Neural cell (in vitro differentiated cells): ENCODE results near the gene EVI2A. TPM values are rescaled to one million over a fixed set of nuclear protein-coding genes. Genes with fewer than 3 reads are reported as not detected.

Source experiments
- H2AFZ ChIP-seq: fragments of 200-600, 300-800 bp; sonication (generic), shearing (Covaris generic); 2 replicates; pipeline ENCODE4 v1.6.0; 2014; ENCODE audit warnings: low read depth, mild to moderate bottlenecking, antibody characterized with exemption, low read length, moderate library complexity
- H3F3A ChIP-seq: fragments of 200-600 bp; shearing (Covaris generic); 2 replicates; pipeline ENCODE4 v1.6.1; 2016; ENCODE audit warnings: mild to moderate bottlenecking, moderate library complexity, mixed read lengths, antibody characterized with exemption, low read length; ENCODE audit not compliant: insufficient read depth, poor library complexity, severe bottlenecking
- H3K27ac ChIP-seq: fragments of 200-600, 300-800 bp; sonication (generic), shearing (Covaris generic); 2 replicates; pipeline ENCODE4 v1.5.1; 2014; ENCODE audit warnings: mild to moderate bottlenecking, low read length, moderate library complexity
- H3K27me3 ChIP-seq: fragments of 300-800, 200-600 bp; sonication (generic), shearing (Covaris generic); 2 replicates; pipeline ENCODE4 v1.6.0; 2014; ENCODE audit warnings: mild to moderate bottlenecking, low read depth, low read length, moderate library complexity; ENCODE audit not compliant: insufficient read depth
- H3K36me3 ChIP-seq: fragments of 300-800, 200-600 bp; sonication (generic), shearing (Covaris generic); 2 replicates; pipeline ENCODE4 v1.5.1; 2014; ENCODE audit warnings: mild to moderate bottlenecking, antibody characterized with exemption, low read length, moderate library complexity; ENCODE audit not compliant: insufficient read depth
- H3K4me2 ChIP-seq: fragments of 300-800, 200-600 bp; sonication (generic), shearing (Covaris generic); 2 replicates; pipeline ENCODE4 v1.6.0; 2014; ENCODE audit warnings: mild to moderate bottlenecking, low read length
- H3K4me3 ChIP-seq: fragments of 300-800, 200-600 bp; sonication (generic), shearing (Covaris generic); 2 replicates; pipeline ENCODE4 v1.5.1; 2014; ENCODE audit warnings: mild to moderate bottlenecking, low read length, moderate library complexity
- H3K79me2 ChIP-seq: fragments of 200-600 bp; shearing (Covaris generic); replicated peaks from 2 replicates; pipeline ENCODE4 v1.6.0; 2014; ENCODE audit warnings: mild to moderate bottlenecking, low read length, moderate library complexity; ENCODE audit not compliant: insufficient read depth
- H3K9ac ChIP-seq: fragments of 300-800, 200-600 bp; sonication (generic), shearing (Covaris generic); 2 replicates; pipeline ENCODE4 v1.6.1; 2016; ENCODE audit warnings: mild to moderate bottlenecking, low read length, mixed read lengths
- H3K9me2 ChIP-seq: fragments of 200-600 bp; shearing (Covaris generic); 2 replicates; pipeline ENCODE4 v1.6.1; 2016; ENCODE audit warnings: mild to moderate bottlenecking, low read length, mixed read lengths; ENCODE audit not compliant: insufficient read depth
- H3K9me3 ChIP-seq: fragments of 200-600, 300-800 bp; sonication (generic), shearing (Covaris generic); 2 replicates; pipeline ENCODE4 v1.6.1; 2016; ENCODE audit warnings: mild to moderate bottlenecking, mixed run types, low read length, moderate library complexity, mixed read lengths
- H4K20me1 ChIP-seq: fragments of 200-600 bp; shearing (Covaris generic); 2 replicates; pipeline ENCODE4 v1.6.1; 2016; ENCODE audit warnings: mild to moderate bottlenecking, mixed run types; ENCODE audit not compliant: insufficient read depth
- EP300 ChIP-seq: fragments of 450-650 bp; conservative IDR thresholded peaks from 2 replicates; pipeline ENCODE4 v1.6.1; 2014; ENCODE audit warnings: antibody characterized with exemption, mild to moderate bottlenecking, moderate library complexity; ENCODE audit not compliant: poor library complexity, severe bottlenecking
- EZH2 ChIP-seq: fragments of 200-600, 300-800 bp; shearing (Covaris generic), sonication (generic); IDR thresholded peaks from 2 replicates; pipeline ENCODE4 v1.6.1; 2014; ENCODE audit warnings: antibody characterized with exemption, low read length, borderline replicate concordance, mild to moderate bottlenecking; ENCODE audit not compliant: insufficient read depth, poor library complexity, severe bottlenecking
- MXI1 ChIP-seq: fragments of 450-650 bp; conservative IDR thresholded peaks from 2 replicates; pipeline ENCODE4 v1.6.1; 2014; ENCODE audit warnings: antibody characterized with exemption, mild to moderate bottlenecking; ENCODE audit not compliant: poor library complexity, severe bottlenecking
- POLR2AphosphoS5 ChIP-seq: IDR thresholded peaks from 2 replicates; pipeline ENCODE4 v1.6.1; 2012
- RAD21 ChIP-seq: fragments of 450-650 bp; conservative IDR thresholded peaks from 2 replicates; pipeline ENCODE4 v1.6.1; 2014; ENCODE audit warnings: antibody characterized with exemption, mild to moderate bottlenecking, moderate library complexity
- SMC3 ChIP-seq: fragments of 450-650 bp; conservative IDR thresholded peaks from 2 replicates; pipeline ENCODE4 v1.6.1; 2014; ENCODE audit warnings: antibody characterized with exemption, mild to moderate bottlenecking, moderate library complexity; ENCODE audit not compliant: poor library complexity
- TAF1 ChIP-seq: IDR thresholded peaks from 2 replicates; pipeline ENCODE4 v1.6.1; 2012; ENCODE audit warnings: low read depth
- polyA plus RNA-seq: library from polyadenylated mRNA; depleted of rRNA; stranded (reverse); fragments of >200 nt; gene quantifications from 2 replicates; pipeline ENCODE4 v1.2.3, GENCODE V29; 2014
- TF ChIP-seq, protein P1 (sequence below): IDR thresholded peaks from 2 replicates; pipeline ENCODE4 v1.6.1; 2012; ENCODE audit warnings: borderline replicate concordance
- TF ChIP-seq, protein P2 (sequence below): fragments of 450-650 bp; IDR thresholded peaks from 2 replicates; pipeline ENCODE4 v1.5.1; 2014; ENCODE audit warnings: antibody characterized with exemption, mild to moderate bottlenecking, moderate library complexity; ENCODE audit not compliant: poor library complexity, severe bottlenecking

EVI2A gene
- polyA plus RNA-seq, 1 donor from 2014 or later, result not detected

DNA sequence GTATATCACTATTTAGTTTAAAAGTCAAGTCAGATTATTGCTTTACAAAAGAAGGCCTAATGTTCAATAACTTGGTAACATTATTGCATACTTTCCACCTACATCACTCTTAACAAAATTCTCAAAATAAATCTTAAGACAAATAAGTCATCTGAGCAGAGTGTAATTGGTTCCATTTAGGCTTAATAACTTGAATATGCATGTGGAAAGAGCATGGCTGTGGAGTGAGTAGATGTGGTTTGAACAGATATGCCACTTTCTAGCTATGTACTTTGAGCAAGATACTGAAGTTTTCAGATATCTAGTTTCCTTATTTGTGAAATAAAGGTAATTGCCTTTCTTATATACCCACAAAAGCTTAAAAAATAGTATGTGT is 6.7 kb upstream of the EVI2A start:
- Histone ChIP-seq H3K4me3 (no peak overlapping the region), H2AFZ (no peak overlapping the region), H3F3A (no peaks in the 10 kb centered on the region), H3K27me3 (no peaks in the 10 kb centered on the region), H3K9me3 (no peaks in the 10 kb centered on the region), H4K20me1 (no peaks in the 10 kb centered on the region), H3K79me2 (no peaks in the 10 kb centered on the region), H3K36me3 (peaks cover 8% of the 10 kb centered on the region), H3K9me2 (no peaks in the 10 kb centered on the region), H3K27ac (no peak overlapping the region), H3K4me2 (no peak overlapping the region), H3K9ac (no peak overlapping the region)
- no peak for TF ChIP-seq EP300
- no peak for TF ChIP-seq TAF1
- TF ChIP-seq POLR2AphosphoS5, result no peak
- TF ChIP-seq RAD21, result no peak
- TF ChIP-seq MXI1, result no peak
- TF ChIP-seq, protein P1, sequence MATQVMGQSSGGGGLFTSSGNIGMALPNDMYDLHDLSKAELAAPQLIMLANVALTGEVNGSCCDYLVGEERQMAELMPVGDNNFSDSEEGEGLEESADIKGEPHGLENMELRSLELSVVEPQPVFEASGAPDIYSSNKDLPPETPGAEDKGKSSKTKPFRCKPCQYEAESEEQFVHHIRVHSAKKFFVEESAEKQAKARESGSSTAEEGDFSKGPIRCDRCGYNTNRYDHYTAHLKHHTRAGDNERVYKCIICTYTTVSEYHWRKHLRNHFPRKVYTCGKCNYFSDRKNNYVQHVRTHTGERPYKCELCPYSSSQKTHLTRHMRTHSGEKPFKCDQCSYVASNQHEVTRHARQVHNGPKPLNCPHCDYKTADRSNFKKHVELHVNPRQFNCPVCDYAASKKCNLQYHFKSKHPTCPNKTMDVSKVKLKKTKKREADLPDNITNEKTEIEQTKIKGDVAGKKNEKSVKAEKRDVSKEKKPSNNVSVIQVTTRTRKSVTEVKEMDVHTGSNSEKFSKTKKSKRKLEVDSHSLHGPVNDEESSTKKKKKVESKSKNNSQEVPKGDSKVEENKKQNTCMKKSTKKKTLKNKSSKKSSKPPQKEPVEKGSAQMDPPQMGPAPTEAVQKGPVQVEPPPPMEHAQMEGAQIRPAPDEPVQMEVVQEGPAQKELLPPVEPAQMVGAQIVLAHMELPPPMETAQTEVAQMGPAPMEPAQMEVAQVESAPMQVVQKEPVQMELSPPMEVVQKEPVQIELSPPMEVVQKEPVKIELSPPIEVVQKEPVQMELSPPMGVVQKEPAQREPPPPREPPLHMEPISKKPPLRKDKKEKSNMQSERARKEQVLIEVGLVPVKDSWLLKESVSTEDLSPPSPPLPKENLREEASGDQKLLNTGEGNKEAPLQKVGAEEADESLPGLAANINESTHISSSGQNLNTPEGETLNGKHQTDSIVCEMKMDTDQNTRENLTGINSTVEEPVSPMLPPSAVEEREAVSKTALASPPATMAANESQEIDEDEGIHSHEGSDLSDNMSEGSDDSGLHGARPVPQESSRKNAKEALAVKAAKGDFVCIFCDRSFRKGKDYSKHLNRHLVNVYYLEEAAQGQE, result no peak
- no peak for TF ChIP-seq EZH2
- TF ChIP-seq, protein P2, sequence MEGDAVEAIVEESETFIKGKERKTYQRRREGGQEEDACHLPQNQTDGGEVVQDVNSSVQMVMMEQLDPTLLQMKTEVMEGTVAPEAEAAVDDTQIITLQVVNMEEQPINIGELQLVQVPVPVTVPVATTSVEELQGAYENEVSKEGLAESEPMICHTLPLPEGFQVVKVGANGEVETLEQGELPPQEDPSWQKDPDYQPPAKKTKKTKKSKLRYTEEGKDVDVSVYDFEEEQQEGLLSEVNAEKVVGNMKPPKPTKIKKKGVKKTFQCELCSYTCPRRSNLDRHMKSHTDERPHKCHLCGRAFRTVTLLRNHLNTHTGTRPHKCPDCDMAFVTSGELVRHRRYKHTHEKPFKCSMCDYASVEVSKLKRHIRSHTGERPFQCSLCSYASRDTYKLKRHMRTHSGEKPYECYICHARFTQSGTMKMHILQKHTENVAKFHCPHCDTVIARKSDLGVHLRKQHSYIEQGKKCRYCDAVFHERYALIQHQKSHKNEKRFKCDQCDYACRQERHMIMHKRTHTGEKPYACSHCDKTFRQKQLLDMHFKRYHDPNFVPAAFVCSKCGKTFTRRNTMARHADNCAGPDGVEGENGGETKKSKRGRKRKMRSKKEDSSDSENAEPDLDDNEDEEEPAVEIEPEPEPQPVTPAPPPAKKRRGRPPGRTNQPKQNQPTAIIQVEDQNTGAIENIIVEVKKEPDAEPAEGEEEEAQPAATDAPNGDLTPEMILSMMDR, result no peak
- TF ChIP-seq SMC3, result no peak

DNA sequence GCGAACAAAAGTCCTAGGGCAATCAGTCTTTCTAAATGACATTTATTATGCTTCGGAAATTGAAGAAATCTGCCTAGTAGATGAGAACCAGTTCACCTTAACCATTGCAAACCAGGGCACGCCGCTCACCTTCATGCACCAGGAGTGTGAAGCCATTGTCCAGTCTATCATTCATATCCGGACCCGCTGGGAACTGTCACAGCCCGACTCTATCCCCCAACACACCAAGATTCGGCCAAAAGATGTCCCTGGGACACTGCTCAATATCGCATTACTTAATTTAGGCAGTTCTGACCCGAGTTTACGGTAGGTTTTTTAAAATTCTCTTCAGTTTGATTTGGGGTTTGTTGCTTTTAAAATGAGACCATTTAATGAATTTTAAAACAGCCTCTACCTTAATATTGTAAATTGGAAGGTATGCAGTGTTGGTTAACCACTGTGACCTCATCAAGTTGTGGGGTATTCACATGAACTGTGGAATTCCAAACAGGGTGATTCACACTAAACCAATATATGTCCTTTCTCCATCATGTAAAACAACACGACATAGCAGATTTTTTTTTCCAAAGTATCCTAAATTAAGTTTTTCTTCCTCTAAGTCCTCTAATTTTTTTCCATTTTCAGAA is 6.2 kb upstream of the EVI2A start:
- Histone ChIP-seq H3K9me2 (no peaks in the 10 kb centered on the region), H3K27ac (no peak overlapping the region), H3K36me3 (peaks cover 8% of the 10 kb centered on the region), H3K4me2 (no peak overlapping the region), H3F3A (no peaks in the 10 kb centered on the region), H3K9ac (no peak overlapping the region), H3K27me3 (no peaks in the 10 kb centered on the region), H2AFZ (no peak overlapping the region), H3K9me3 (no peaks in the 10 kb centered on the region), H3K79me2 (no peaks in the 10 kb centered on the region), H4K20me1 (no peaks in the 10 kb centered on the region), H3K4me3 (no peak overlapping the region)
- TF ChIP-seq, protein P2, result no peak
- TF ChIP-seq TAF1 (no peak), SMC3 (no peak), POLR2AphosphoS5 (no peak), RAD21 (no peak), EZH2 (no peak), MXI1 (no peak), EP300 (no peak)
- TF ChIP-seq, protein P1, result no peak
